Retinal pigment epithelial cell (primary cell): ENCODE data around the gene SF3B1.
"Not testable (repeated sequence)": the region's sequence is repeated elsewhere in the genome, so short reads cannot be mapped to it uniquely, and the experiment has no call there.

Experiments used
- DNase-seq: peaks from one replicate; pipeline ENCODE4 v3.0.0-alpha.2; 2010; ENCODE audit warnings: low read depth
- H3K4me3 ChIP-seq: 2 replicates; pipeline ENCODE4 v1.5.1; 2011; ENCODE audit warnings: mild to moderate bottlenecking, low read length, control low read depth, moderate library complexity
- TF ChIP-seq, protein P1 (sequence below): conservative IDR thresholded peaks from 2 replicates; pipeline ENCODE4 v1.5.1; 2011; ENCODE audit warnings: low read depth, low read length, control low read depth, inconsistent platforms

SF3B1 gene

DNA sequence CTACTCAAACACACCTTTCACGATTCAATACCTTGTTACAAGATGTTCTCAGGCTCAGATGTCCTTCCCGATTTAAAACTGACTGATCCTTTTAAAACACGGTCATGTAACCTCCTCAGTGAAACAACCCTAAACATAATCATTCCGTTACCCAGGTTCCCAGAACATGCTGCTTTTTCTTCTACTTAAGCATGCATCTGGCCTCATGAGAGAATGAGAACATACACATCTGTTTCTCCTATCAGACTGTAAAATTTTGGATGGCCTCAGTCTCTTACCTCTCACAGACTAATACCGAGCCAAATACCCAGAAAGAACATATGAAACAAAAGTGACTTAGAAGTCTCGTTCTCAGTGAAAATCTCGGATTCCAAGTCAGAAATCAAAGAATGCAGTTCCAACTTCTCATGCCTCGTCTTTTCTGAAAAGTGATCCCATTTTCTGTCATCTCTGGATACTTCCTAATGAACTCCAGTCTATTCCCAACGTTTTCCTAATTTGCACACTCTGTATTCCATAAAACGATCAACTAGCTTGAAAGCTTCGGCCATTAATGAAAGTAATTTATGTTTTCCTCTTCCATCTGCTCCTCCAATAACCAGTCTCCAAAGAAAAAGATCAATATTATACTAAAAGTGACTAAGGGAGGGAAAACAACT, 919 bp downstream of the SF3B1 start:
- H3K4me3 ChIP-seq, result peak overlapping the region; percentile 100
- TF ChIP-seq, protein P1, sequence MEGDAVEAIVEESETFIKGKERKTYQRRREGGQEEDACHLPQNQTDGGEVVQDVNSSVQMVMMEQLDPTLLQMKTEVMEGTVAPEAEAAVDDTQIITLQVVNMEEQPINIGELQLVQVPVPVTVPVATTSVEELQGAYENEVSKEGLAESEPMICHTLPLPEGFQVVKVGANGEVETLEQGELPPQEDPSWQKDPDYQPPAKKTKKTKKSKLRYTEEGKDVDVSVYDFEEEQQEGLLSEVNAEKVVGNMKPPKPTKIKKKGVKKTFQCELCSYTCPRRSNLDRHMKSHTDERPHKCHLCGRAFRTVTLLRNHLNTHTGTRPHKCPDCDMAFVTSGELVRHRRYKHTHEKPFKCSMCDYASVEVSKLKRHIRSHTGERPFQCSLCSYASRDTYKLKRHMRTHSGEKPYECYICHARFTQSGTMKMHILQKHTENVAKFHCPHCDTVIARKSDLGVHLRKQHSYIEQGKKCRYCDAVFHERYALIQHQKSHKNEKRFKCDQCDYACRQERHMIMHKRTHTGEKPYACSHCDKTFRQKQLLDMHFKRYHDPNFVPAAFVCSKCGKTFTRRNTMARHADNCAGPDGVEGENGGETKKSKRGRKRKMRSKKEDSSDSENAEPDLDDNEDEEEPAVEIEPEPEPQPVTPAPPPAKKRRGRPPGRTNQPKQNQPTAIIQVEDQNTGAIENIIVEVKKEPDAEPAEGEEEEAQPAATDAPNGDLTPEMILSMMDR, result no peak
- no peak for DNase-seq

DNA sequence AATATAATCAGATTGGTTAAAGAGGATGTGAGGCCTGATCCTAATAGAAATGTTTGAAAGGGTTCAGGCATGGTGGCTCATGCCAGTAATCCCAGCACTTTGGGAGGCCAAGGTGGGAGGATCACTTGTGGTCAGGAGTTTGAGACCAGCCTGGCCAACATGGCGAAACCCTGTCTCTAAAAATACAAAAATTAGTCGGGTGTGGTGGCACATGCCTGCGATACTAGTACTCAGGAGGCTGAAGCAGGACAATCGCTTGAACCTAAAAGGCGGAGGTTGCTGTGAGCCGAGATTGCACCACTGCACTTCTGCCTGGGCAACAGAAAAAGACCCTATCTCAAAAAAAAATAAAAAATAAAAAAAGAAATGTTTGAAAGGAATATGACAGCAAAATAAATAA, 2.3 kb downstream of the SF3B1 start:
- DNase-seq, result not testable (repeated sequence)
- peak overlapping the region; percentile 5 for H3K4me3 ChIP-seq

DNA sequence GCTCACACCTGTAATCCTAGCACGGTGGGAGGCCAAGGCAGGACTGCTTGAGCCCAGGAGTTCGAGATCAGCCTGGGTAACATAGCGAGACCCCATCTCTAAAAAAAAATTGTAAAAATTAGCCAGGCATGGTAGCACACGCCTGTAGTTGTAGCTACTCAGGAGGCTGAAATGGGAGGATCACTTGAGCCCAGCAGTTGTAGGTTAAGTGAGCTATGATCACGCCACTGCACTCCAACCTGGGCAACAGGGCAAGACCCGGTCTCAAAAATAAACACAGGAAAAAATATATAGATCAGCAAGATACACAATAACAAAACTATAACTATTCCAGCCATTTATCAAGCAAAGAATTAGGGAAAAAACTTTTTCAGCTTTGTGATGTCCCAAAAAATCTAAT, 3.0 kb downstream of the SF3B1 start:
- TF ChIP-seq, protein P1, result no peak
- no peak for DNase-seq
- H3K4me3 ChIP-seq, result no peak overlapping the region

DNA sequence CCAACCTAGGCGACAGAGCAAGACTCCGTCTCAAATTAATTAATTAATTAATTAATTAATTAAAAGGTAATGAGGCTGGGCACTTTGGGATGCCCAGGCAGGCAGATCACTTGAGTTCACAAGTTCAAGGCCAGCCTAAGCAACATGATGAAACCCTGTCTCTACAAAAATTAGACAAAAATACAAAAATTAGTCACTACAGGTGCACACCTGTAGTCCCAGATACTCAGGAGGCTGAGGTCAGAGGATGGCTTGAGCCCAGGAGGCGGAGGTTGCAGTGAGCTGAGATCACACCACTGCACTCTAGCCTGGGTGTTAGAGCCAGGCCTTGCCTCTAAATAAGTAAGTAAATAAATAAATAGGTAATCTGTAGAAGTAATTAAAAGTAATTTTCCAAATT, 6.8 kb downstream of the SF3B1 start:
- DNase-seq, result no peak
- TF ChIP-seq, protein P1, result no peak
- no peak overlapping the region for H3K4me3 ChIP-seq

DNA sequence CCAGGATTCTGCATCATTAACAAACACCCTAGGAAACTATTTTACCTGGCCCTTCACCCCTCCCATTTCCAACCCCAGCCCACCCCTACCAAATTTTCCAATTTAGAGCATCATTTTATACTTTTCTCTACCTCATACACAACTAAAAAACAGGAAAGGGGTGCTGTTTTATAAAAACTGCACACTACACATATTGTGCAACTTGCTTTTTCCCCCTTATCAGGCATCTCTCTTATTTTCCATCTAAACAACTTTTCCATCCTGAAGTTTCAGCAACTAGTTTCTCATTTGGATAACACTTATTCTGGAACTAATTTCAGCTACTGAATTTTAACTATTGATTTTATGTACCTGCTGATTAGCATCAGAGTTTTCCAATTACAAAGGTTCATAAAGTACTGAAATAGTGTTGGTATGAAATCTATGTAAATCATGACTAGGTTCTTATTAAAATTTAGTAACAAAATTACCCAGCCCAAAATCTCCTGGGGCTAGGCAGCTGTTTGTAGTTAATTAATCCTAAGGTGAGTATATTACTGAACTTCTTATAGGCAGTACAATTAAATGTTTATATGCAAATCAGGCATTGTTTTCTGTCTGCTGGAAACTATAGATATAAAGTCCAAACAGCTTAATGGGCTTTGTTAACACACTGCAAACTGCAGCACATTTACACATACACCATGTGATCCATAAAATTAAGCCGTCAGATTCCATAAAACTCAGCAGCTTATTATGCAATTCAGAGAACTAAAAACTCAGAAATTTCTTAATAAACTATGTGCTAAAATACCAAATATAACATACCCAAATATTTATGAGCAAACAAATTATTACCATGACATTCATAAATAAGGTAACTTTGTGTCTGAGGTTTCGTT, 7.9 kb downstream of the SF3B1 start:
- no peak overlapping the region for H3K4me3 ChIP-seq
- TF ChIP-seq, protein P1, result no peak
- peak; percentile 34 for DNase-seq

DNA sequence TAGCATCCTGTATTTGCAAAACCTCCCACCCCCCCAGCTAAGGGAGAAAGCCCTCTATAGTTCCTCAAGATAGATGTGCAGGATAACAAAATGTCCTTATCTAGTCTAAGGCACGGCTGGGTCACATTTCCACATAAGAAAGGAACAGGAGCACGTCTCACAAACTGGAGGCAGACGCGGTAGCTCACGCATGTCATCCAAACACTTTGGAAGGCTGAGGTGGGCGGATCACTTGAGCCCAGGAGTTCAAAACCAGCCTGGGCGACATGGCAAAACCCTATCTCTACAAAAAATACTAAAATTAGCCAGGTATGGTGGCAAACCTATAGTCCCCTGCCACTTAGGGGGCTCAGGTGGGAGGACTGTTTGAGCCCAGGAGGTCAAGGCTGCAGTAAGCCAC, 9.3 kb downstream of the SF3B1 start:
- no peak overlapping the region for H3K4me3 ChIP-seq
- TF ChIP-seq, protein P1, result no peak
- DNase-seq, result no peak

DNA sequence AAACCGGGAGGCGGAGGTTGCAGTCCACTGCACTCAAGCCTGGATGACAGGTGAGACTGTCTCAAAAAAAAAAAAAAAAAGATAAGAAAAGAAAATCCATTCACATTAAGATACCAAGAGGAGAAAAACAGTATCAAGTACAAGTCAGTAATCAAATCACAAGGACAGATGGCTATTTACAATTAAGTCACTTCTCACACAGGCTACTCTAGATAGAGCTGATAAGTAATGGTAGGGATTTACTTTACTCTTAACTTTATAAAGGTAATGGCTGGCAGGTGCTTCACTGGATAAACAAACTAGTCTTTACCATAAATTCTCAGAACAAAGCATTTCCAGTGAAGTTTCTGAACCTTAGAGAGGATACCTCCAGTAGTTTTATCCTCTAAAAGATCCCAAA, 11.5 kb downstream of the SF3B1 start:
- TF ChIP-seq, protein P1, result no peak
- no peak overlapping the region for H3K4me3 ChIP-seq
- DNase-seq, result no peak
